GM21786 (cell line): Measurements from ENCODE around the gene SERF2.

ENCODE experiments used
- ATAC-seq: cut with Tn5 transposase; IDR thresholded peaks from one replicate; pipeline ENCODE4 v1.9.1; 2021; ENCODE audit not compliant: unreplicated experiment

The SERF2 gene

DNA sequence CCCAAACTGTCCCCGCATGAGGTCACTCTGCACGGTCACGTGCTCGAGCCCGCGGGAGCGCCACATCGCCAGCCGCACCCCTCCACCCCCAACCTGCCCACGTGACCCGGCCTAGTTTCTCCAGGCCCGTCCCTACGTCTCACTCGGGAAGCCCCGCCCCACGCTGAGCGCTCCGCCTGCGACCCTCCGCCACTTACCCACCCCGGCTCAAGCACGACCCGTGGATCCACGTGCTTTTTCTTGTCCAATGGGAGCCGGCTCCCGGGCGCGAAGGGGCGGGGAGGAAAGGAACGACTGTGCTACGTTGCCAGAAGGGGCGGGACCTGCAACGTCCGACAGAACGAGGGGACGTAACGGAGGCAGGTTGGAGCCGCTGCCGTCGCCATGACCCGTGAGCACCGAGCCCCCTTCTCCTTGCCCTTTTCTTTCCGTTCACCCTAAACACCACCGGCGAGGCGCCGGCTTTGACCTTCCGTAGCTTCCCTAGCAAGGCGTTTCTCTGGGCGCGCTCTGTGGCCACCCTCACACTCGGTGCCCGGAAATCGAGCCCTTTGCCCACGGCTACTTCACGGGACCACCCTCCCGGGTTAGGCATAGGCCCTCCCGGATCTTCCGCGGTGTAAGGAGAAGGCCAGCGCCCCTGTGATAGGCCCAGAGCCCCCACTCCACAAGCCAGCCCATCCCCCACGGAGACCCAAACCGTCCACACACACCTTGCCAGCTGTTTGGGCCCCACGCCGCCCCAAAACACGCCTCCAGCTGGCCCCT is at the start of gene SERF2:
SERF2 (plus strand) TSS at position 328 of the 768 bp plus-strand sequence; CDS start at position 385, 57 bp downstream.
- peak; percentile 78 for ATAC-seq

DNA sequence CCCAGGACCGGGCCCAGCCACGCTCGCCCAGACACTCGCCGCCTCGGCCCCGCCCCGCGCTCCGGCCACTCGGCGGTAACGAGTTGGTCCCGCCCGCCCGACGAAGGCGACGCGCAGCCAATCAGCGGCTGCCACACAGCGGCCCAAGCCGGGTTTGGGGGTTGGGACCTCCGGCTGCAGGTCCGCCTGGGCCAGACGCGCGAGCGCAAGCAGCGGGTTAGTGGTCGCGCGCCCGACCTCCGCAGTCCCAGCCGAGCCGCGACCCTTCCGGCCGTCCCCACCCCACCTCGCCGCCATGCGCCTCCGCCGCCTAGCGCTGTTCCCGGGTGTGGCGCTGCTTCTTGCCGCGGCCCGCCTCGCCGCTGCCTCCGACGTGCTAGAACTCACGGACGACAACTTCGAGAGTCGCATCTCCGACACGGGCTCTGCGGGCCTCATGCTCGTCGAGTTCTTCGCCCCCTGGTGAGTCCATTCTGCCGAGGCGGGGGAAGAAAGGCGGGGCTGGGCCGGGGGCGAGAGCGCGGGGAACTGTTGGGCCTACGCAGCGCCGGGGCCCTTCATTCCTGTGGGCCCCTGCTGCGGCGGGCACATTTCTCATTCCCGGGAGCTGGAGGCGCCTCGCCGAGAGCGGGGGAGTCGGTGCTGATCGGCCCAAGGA is 45.7 kb upstream of the SERF2 start, which contains the start of gene PDIA3:
PDIA3 (plus strand) TSS at position 194 of the 658 bp plus-strand sequence; CDS start at position 296, 102 bp downstream.
- ATAC-seq: peak; percentile 75

DNA sequence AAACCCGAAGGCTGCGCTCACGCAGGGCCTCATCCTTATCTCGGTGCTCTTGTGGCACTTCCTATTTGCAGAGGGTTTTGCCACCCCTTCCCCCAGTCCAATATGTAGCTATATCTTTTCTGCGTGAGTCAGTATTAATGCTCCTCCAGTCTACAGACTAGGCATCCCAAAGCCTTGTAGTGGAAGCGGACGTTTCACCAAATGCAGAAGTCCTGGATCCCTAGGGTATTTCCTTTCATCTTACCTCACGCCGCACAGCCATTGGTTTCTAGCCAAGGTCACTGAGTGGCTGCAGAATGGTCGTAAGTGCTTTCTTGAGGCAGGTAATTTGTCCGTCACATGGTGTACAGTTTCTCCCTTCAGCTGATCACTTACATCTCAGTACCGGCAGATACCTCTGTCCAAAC is 45.2 kb upstream of the SERF2 start:
- peak; percentile 8 for ATAC-seq

DNA sequence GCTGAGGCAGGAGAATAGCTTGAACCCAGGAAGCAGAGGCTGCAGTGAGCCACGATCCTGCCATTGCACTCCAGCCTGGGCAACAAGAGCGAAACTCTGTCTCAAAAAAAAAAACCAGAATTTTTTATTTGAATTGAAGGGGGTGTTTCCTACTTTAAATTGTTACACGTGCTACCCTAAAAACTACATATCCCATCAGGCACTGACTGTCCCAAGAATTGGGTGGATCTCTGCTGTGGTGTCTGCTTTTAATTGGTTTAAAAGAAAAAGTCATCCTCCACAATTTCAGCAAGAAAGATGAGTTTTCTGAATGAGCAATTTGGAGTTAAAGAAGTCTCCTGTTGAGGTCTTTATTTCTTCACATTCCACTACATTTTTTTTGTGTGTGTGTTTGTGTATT is 43.7 kb upstream of the SERF2 start:
- ATAC-seq: no peak

DNA sequence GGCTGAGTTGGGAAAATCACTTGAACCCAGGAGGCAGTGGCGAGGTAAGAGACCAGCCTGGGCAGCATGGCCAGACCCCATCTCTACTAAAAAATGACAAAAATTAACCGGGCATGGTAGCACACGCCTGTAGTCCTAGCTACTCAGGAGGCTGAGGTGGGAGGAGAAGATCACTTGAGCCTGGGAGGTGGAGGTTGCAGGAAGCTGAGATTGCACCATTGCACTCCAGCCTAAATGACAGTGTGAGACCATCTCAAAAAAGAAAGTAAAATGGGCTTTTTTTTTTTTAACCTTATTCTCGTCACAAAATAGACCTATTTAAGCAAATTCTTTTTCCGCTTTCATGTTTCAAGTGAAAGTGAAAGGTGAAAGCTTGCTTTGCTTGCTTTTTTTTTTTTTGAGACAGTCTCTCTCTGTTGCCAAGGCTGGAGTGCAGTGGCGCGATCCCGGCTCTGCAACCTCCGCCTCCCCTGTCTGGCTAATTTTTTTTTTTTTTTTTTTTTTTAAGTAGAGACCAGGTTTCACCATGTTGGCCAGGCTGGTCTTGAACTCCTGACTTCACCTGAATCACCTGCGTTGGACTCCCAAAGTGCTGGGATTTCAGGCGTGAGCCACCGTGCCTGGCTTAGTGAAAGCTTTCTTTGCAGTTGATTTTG is 42.3 kb upstream of the SERF2 start:
- peak; percentile 57 for ATAC-seq

DNA sequence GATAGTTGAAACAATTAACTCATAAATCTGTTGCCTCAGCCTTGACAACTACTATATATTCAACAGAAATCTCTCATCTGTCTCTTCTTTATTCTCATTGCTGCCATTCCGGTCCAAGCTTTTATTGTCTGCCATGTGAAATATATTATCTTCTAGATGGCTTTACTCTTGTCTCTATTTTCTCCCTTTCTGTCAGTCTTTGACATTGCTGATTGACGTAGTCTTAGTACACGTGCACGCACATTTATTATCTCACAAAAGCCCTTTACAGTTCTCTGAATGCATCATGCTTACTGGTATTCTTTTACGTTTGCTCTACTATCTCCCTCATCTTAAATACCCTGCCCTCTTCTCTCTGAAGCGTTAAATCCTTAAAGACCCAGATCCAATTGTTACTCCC is 40.2 kb upstream of the SERF2 start:
- ATAC-seq: no peak

DNA sequence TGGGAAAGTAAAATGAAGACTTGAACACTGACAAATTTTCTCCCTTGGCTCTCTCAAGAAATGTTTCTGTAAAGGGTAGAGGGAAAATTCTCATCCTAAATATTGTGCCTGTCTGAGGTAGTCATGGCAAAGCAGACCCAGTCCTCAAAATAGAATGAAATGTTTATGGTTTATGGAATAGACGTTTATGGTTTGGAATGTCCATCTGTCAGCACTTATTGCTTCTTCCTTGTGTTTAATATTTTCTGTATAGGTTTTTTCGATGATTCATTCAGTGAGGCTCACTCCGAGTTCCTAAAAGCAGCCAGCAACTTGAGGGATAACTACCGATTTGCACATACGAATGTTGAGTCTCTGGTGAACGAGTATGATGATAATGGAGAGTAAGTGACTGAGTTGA is 29.3 kb upstream of the SERF2 start:
- no peak for ATAC-seq

DNA sequence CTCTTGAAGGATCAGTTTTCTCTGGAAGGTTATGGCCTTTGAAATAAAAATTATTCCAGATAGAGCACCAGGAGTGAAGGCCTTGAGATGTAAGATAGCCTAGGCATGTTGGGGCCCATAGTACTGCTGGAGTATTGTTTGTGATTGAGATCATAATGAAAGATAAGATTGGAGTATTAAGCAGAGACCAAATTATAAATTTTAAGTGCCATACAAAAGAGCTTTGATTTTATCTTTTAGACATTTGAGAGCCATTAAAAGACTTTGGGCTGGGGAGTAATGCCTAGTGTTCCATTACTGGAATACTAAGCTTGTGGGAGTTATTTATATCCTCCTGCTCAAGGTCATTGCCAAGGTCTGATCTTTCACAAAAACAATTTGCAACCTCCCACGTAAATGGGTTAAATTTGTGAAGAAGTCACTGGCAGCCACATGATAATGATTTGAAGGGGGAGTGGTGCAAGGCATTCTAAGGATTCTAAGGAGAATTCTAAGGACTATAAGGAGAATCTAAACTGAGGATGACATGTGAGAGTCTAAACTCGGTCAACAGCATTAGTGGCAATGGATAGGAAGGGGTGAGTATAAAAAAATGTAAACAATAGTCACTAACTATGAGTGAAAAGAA is 28.2 kb upstream of the SERF2 start:
- ATAC-seq: no peak

DNA sequence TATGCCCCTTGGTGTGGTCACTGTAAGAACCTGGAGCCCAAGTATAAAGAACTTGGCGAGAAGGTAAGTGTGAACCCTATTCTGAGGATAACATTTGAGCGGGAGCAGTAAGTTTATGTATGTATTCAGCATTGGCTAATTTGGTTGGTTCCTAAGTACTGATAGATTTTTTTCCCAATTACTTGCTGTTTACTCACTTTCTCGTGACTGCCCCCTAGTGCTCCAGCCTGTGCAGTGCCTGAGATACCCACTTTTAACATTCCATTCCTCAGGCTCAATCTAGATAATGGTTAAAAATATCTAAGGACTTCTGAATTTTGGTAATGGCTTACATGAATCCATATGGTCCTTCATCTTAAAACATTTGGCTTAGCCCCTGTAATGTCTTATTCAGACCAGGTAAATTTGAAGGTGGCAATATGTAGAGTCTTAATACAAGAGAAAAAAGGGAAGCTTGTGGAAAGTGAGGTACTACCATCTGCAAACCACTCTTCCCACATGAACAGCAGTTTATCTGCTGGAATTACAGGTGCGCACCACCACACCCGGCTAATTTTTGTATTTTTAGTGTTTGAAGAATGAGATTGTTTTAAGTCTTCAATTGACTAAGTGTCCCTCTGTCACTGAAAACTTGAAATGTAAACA is 22.4 kb upstream of the SERF2 start:
- no peak for ATAC-seq

DNA sequence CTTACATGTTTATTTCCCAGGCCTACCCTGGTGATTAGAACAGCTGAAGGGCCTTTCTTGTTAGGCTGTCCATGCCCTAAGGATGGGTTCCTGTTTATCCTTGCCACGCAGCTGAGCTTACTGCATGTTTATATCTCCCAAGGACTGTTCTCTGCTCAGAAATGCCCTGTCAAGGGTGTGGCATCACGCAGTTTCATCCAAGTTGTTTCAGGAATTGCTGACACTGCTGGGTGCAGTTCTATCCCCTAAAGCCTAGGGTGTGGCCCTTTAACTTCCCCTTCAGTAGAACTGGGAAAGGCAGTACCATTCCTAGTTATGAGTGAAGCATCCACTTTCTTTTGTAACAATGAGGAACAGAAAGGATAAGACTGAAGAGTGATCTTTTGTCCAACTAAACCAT is 20.3 kb upstream of the SERF2 start:
- no peak for ATAC-seq

DNA sequence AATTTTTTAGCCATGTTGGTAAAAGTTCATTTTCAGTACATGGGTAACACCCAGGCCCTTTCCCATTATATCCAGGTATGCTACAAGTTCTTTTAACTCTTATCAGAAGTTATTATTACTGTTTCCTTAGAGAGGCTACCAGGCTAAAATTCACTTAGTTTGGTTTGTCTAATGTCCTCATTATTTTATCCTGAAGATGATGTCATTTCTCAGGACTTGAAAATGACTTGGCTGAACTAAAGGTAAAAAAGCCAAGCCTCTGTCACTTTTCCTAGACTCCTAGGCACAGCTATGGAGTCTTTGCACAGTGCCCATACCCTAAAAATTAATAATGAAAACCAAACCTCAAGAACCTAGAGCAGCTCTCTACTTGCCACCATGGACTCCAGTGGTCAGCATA is 19.5 kb upstream of the SERF2 start:
- ATAC-seq: no peak

DNA sequence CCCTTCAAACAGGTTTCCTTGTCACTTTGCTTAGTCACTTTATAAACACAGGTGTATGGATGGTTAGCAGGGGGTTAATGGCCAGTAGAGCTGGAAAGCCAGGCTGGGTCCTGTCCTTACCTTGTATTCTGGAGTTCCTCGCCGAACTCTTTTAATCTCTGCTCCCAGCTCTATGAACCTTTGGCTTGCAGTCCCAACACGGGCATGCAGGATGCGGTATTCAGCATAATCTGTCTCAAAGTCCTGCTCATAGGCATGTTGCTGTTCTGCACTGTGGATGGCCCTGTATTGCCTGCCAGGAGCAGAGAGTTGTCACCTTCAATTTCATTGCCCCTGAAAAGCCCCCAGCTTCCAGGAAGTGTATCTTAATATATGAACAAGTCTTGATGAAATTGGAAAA is 18.1 kb upstream of the SERF2 start:
- no peak for ATAC-seq

DNA sequence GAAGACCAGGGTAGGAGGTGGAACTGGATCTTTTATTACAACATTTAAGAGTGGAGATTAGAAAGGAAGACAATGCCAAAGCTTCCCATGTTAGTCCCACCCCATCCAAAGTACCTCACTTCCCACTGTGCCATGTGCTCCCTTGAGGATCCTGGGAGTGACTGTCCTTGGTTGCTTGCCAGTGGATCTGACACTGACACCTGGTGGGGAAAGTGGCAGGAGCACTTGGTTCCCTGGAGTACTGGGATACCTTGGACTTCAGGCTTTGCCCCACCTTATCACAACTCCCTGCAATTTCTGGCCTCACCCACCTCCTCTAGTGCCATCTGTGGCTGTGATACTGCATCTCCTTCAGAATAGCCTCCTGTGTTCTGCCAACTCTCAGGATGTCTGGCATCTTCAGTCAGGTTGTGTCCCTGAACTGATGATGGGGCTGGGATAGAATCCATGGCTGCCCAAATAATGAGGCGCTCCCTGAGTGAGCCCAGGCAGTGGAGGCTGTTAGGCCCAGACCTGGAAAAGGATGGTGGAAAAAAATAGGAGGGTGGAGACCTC is 16.6 kb upstream of the SERF2 start:
- ATAC-seq: no peak

DNA sequence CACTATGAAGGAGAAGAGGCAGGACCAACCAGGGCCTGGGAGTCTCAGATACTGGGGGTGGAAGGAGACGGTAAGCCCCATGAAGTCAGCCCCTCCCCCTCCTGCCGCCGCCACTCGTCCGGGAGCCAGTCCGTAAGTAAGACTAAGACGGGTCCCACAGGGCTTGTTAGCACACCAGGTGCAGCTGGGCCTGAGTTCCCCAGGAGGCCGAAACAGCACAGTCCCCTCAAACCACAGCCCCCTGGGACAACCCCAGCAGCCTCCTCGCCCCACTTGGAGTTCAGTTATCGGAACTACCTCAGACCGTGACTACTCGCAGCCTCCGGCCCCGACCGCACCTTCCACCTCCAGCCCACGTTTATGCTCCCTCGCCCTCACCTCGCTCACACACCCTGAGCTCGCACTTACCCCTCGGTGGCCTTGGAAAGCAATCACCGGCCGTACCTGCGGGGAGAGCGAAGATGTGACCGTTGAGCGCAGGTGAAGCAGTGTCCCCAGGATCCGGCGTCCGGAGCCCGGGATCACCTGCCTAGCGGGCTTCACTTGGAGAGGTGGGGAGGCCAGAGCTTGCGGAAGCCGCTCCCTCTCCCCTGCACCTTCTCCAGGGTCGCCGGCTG is 15.9 kb upstream of the SERF2 start:
- ATAC-seq: peak; percentile 65

DNA sequence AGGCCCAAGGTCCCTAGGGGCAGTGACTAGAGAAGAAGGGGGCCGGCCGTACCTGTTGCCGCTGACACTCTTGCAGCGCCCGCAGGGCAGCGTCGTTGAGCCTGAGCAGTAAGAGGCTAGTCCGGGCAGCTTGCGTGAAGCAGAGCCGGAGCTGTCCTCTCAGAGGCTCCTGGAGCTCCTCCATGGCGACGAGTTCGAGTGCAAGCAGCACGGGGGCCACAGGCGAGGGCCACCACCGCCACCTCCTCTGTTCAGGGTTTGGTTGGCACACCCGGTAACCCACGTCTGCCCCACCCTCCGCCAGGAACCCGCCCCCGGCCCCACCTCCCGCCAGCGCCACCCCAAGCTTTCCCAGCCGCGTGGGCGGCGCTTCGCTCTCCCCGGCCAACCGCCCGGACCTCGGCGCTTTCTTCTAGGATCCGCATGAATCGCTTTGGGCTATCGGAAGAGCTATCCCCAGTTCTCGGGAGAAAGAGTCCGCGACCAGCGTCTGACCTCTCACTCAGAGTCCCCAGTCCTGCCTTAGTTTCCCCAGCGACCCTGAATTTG is 15.3 kb upstream of the SERF2 start, which contains the start of gene ELL3:
ELL3 (minus strand) TSS at position 249 of the 549 bp plus-strand sequence; CDS start at position 184, 65 bp downstream.
- peak; percentile 35 for ATAC-seq

DNA sequence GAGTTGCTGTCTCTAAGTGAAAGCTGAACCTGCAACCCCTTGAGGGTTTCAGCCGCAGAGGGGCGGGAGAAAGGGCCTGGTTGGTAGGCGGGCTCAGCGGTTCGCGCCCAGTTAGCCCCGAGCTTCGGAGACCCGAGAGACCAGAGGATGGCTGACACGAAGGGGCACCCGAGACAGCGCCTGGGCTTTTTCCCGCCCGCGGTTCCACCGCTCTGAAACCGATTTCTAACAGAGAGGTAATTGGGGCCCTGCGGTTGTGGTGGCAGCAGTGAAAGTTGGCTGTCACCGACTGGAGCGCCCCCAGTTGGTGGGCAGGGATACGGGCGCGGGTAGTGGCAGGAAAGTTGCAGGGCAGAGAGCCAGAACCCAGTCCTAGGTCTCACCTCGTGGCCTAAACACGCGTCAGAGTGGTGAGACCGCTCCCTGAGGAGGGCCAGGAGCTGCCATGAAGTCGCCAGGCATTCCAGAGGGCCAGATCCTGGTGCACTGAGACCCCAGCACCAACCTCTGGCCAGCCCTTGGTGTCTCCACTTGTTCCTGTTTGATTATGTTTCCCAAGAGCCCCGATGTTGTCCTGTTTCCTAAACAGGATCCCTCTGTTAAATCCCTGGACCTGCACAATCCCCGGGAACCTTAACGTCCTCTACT is 14.7 kb upstream of the SERF2 start:
- ATAC-seq: peak; percentile 45

DNA sequence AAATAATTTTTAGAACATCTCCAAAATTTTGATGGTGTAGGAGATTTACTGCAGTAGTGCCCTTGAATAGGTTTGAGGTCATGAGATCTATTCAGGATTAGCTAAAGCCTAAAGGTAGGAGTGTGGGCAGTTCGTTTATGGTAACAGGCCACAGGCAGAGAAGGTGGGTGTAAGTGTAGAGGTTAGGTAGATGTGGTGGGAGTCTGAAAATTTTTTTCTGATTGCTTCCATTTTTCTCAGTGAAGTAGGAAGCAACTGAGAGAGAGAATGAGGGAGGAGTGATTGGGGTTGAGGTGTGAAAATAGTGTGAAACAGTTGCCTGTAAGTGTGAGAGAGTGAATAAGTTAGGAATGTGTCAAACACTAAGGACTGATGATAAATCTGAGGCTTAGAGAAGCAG is 13.1 kb upstream of the SERF2 start:
- ATAC-seq: no peak

DNA sequence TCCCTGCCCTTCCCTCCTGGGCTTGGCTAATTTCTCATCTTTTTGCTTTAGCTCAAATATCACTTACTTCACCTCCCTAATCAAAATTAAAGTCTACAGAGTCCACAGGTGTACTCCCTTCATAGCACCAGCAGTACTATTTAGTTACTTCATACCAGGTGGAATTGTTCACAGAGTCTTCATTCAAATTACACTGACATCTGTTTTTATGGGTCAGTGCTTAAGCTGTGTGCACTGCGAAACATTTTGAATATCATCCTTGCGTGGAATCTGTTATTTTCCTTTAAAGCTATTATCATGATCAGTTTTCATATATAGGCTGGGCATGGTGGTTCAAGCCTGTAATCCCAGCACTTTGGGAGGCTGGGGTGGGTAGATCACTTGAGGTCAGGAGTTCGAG is 2.7 kb upstream of the SERF2 start:
- ATAC-seq: no peak

DNA sequence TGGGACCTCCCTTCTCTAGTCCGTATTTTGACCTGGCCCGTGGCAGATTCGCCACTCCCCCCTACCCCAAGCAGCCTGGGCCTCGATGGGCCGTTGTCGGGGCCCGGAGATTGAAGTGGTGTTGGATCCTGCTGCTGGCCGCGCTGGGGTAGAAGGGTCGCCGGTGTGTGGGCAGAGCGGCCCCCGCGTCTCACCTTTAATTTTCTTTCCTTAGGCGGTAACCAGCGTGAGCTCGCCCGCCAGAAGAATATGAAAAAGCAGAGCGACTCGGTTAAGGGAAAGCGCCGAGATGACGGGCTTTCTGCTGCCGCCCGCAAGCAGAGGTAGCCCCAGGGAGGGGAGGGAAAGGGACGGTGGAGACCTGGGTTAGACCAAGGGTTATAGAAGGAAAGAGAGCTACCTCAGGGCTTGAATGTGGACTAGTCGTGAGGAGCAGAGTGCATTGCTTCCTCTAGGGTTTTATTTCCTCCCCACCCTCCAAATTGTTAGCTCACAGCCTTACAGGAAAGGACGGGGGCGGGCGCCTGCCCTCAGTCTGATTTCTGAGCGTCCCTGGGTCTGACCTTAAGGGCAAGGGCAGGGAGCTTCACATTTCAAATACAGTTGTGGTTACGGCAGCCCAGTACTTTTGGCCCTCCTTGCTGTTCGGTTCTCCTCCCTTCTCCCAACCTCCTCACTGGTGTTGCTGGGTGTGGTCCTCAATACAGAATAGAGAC is 799 bp downstream of the SERF2 start:
- no peak for ATAC-seq
